ENCODE measurements around the gene NSMCE3. TPM values are rescaled to one million over a fixed set of nuclear protein-coding genes. Genes with fewer than 3 reads are reported as not detected.

The NSMCE3 gene
- total and polyA plus RNA-seq, 12 donors = 8.0 to 16.9 (median 12.9) TPM

GRCh38 chr15:29274946-29275345 is 5.3 kb upstream of the NSMCE3 start:
- Histone ChIP-seq H3K27me3 (no peaks in the 10 kb centered on the region), H3K4me1 (replicated peaks in 1 of 2) (peaks cover 4 to 5% of the 10 kb centered on the region in 2 donors), H3K27ac (no peak overlapping the region), H3K4me3 (no peak overlapping the region), H3K9me3 (replicated peaks in 1 of 3) (no peaks in the 10 kb centered on the region), H3K36me3 (replicated peaks in 1 of 2) (no peaks in the 10 kb centered on the region)
- 66 to 77% (median 75%) methylated on average over 3 of the region's 3 CpGs for WGBS, 4 donors
- intact Hi-C loops (cut with DNase I) = loop anchor here in 1 of 2 donors (10.0 kb wide), 1 partner anchor 60 kb away; no protein-coding TSS in a partner anchor
- DNase-seq = no peak
- TF ChIP-seq POLR2A (IDR thresholded peaks at IDR 0.05) (no peak), CTCF (IDR thresholded peaks at IDR 0.05) (no peak)

GRCh38 chr15:29272219-29272618 is 2.6 kb upstream of the NSMCE3 start:
- Histone ChIP-seq H3K36me3 (replicated peaks in 1 of 2) (no peaks in the 10 kb centered on the region), H3K4me1 (replicated peaks in 1 of 2) (peaks cover 8 to 22% of the 10 kb centered on the region in 2 donors), H3K9me3 (replicated peaks in 1 of 3) (no peaks in the 10 kb centered on the region), H3K27me3 (no peaks in the 10 kb centered on the region), H3K4me3 (no peak overlapping the region), H3K27ac (no peak overlapping the region)
- DNase-seq = no peak
- 86 to 95% (median 89%) methylated on average over 5 of the region's 5 CpGs for WGBS, 4 donors
- intact Hi-C loops (cut with DNase I) = loop anchor here in 1 of 2 donors (10.0 kb wide), 1 partner anchor 63 kb away; no protein-coding TSS in a partner anchor
- TF ChIP-seq POLR2A (IDR thresholded peaks at IDR 0.05) (no peak), CTCF (IDR thresholded peaks at IDR 0.05) (no peak)

- H3K27me3 ChIP-seq = no peaks in the 10 kb centered on the region
- H3K9me3 ChIP-seq (replicated peaks in 1 of 3) = no peaks in the 10 kb centered on the region
- no peak overlapping the region for H3K4me3 ChIP-seq
- TF ChIP-seq POLR2A (IDR thresholded peaks at IDR 0.05) = no peak
- TF ChIP-seq CTCF (IDR thresholded peaks at IDR 0.05) = no peak
- intact Hi-C loops (cut with DNase I) = loop anchor here in 1 of 2 donors (10.0 kb wide), 1 partner anchor 64 kb away; no protein-coding TSS in a partner anchor
- peaks cover 8 to 32% of the 10 kb centered on the region in 2 donors for H3K4me1 ChIP-seq (replicated peaks in 1 of 2)
- no peak overlapping the region for H3K27ac ChIP-seq
- no peak for DNase-seq
- no peaks in the 10 kb centered on the region for H3K36me3 ChIP-seq (replicated peaks in 1 of 2)
These were observed 1.4 kb upstream of the NSMCE3 start for GRCh38 chr15:29270976-29271375.

- peaks cover 8 to 32% of the 10 kb centered on the region in 2 donors for H3K4me1 ChIP-seq (replicated peaks in 1 of 2)
- H3K36me3 ChIP-seq (replicated peaks in 1 of 2) = no peaks in the 10 kb centered on the region
- H3K9me3 ChIP-seq (replicated peaks in 1 of 3) = no peaks in the 10 kb centered on the region
- H3K4me3 ChIP-seq = peak overlapping the region in 2 of 4 donors; percentile 65 to 86
- WGBS, 4 donors = 0 to 1% (median 1%) methylated on average over 8 of the region's 8 CpGs
- intact Hi-C loops (cut with DNase I) = loop anchor here in 1 of 2 donors (10.0 kb wide), 1 partner anchor 64 kb away; no protein-coding TSS in a partner anchor
- no peak for TF ChIP-seq POLR2A (IDR thresholded peaks at IDR 0.05)
- TF ChIP-seq CTCF (IDR thresholded peaks at IDR 0.05) = no peak
- no peaks in the 10 kb centered on the region for H3K27me3 ChIP-seq
- peak in 1 of 7 donors; percentile 8 for DNase-seq
- peak overlapping the region; percentile 79 to 94 (median 88) for H3K27ac ChIP-seq
These were observed 740 bp upstream of the NSMCE3 start for GRCh38 chr15:29270169-29270955.

Measured in adrenal gland (tissue), 12 donors.